Tibial nerve (tissue), 4 donors: ENCODE results near the gene CNOT2.

Source experiments
- CTCF ChIP-seq, 5 experiments: fragments of 200-600 bp in 3 of 5; fragments of 450-650 bp in 2 of 5; sonication (generic) in 3 of 5; IDR thresholded peaks; one replicate each; pipeline ENCODE4 v1.5.1; 2016 to 2019; ENCODE audit warnings: antibody characterized with exemption in 5 of 5, mild to moderate bottlenecking in 3 of 5, moderate library complexity in 2 of 5
- EP300 ChIP-seq, 2 donors: sonication (generic); formaldehyde crosslinking; IDR thresholded peaks; one replicate each; pipeline ENCODE4 v1.6.1; 2017; ENCODE audit warnings: antibody characterized with exemption in 2 of 2, mild to moderate bottlenecking in 1 of 2
- POLR2A ChIP-seq, 2 donors: fragments of 450-650 bp; IDR thresholded peaks; one replicate each; pipeline ENCODE4 v1.6.1; 2017; ENCODE audit warnings: antibody characterized with exemption in 2 of 2, mild to moderate bottlenecking in 2 of 2, moderate library complexity in 2 of 2

GRCh38 chr12:70360218-70360617, 117.0 kb downstream of the CNOT2 start:
- TF ChIP-seq POLR2A (IDR thresholded peaks at IDR 0.05) (no peak), CTCF (IDR thresholded peaks at IDR 0.05) (no peak), EP300 (IDR thresholded peaks at IDR 0.05) (no peak)
